ENCODE measurements around the gene RNF144B. TPM values are rescaled to one million over a fixed set of nuclear protein-coding genes. Genes with fewer than 3 reads are reported as not detected.

RNF144B gene
- total and polyA plus RNA-seq, 2 donors (not counting 1 experiment from before 2014, with no cell fraction given) = 3.0 to 17.0 TPM

- H3K27ac ChIP-seq (ENCODE audit: low read length in 2 of 2) = no peak overlapping the region
- no peaks in the 10 kb centered on the region for H3K9me3 ChIP-seq (ENCODE audit: control extremely low read depth in 1 of 3, control insufficient read depth in 2 of 3, insufficient read depth in 1 of 3, low read length in 2 of 3)
- CTCF ChIA-PET = no interaction called here
- no peaks in the 10 kb centered on the region for H3K27me3 Mint-ChIP-seq
- intact Hi-C loops (cut with micrococcal nuclease) = loop anchor here (10.0 kb wide), 1 partner anchor 69 kb away; no protein-coding TSS in a partner anchor
- 100% methylated on average over 1 of the region's 4 CpGs for WGBS (ENCODE audit: insufficient coverage)
- no peak overlapping the region for H3K4me3 ChIP-seq (ENCODE audit: control extremely low read depth in 1 of 5, extremely low read depth in 1 of 5, insufficient read depth in 1 of 5, low read depth in 2 of 5, low read length in 4 of 5)
- peaks cover 42% of the 10 kb centered on the region for H3K4me1 Mint-ChIP-seq
- no peaks in the 10 kb centered on the region for H3K9me3 Mint-ChIP-seq (ENCODE audit: insufficient read depth)
- ATAC-seq (ENCODE audit: low read depth) (no peak), DNase-seq (no peak)
- H4K20me1 ChIP-seq (ENCODE audit: control insufficient read depth, insufficient read depth, low read length, poor library complexity, severe bottlenecking) = no peaks in the 10 kb centered on the region
- no peak overlapping the region for H3K9ac ChIP-seq (ENCODE audit: low read length)
- no peak for TF ChIP-seq CTCF (IDR thresholded peaks at IDR 0.05)
- TF ChIP-seq EZH2 (IDR thresholded peaks at IDR 0.05; ENCODE audit: borderline replicate concordance, insufficient read depth, low read depth, low read length, poor library complexity, severe bottlenecking) = no peak
- no peak overlapping the region for H3K4me3 Mint-ChIP-seq
- peaks cover 21 to 38% of the 10 kb centered on the region in 2 donors for H3K4me1 ChIP-seq (ENCODE audit: control insufficient read depth in 2 of 2, insufficient read depth in 2 of 2, low read length in 2 of 2)
- H3K4me2 ChIP-seq (replicated peaks; ENCODE audit: low read depth, low read length, poor library complexity, severe bottlenecking) = no peak overlapping the region
- peaks cover 49% of the 10 kb centered on the region for H3K79me2 ChIP-seq (ENCODE audit: control insufficient read depth, insufficient read depth, low read length)
- no peak overlapping the region for H2AFZ ChIP-seq (ENCODE audit: insufficient read depth, low read depth, low read length, poor library complexity, severe bottlenecking)
- H3K27me3 ChIP-seq (replicated peaks in 1 of 4; ENCODE audit: control extremely low read depth in 1 of 4, control insufficient read depth in 3 of 4, insufficient read depth in 4 of 4, low read length in 3 of 4) = no peaks in the 10 kb centered on the region
- H3K36me3 ChIP-seq (replicated peaks in 1 of 2; ENCODE audit: control extremely low read depth in 1 of 2, control insufficient read depth in 1 of 2, extremely low read depth in 1 of 2, insufficient read depth in 2 of 2, low read length in 1 of 2) = peaks cover 6 to 20% of the 10 kb centered on the region in 2 experiments
- H3K27ac Mint-ChIP-seq = no peak overlapping the region
- POLR2A ChIA-PET = no interaction called here
Observed at GRCh38 chr6:18405477-18406293, 18.5 kb downstream of the RNF144B start.
